ENCODE results near the gene PIEZO2. TPM values are rescaled to one million over a fixed set of nuclear protein-coding genes. Genes with fewer than 3 reads are reported as not detected.

The PIEZO2 gene
- total and polyA plus RNA-seq, 9 donors: 19.3 to 55.4 (median 35.3) TPM

DNA sequence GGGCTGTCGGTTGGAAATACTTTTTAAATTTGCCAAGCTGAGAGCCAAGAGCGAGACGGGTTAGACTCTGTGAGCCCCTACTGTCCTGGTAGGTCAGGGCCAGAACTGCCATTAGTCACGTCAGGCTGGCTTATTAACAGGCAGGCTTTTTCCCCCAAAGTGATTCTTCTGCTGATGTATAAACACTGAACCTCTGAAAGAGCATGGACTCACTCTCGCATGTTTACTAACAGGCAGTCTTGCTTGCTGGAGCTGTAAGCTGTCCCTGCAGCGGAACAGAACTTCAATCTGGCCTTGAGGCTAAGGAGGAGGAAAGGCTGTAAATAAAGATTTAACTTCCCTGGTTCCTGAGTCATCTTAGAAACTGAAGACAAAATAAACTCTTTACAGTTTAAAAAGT, 288.4 kb downstream of the PIEZO2 start:
- Histone ChIP-seq H3K9me3 (replicated peaks; ENCODE audit: control insufficient read depth, low read depth, low read length) (no peaks in the 10 kb centered on the region), H3K36me3 (ENCODE audit: control insufficient read depth, insufficient read depth, low read length) (no peaks in the 10 kb centered on the region), H3K27ac (ENCODE audit: low read length) (peak overlapping the region; percentile 32), H3K4me3 (ENCODE audit: low read length) (no peak overlapping the region), H3K4me1 (ENCODE audit: control insufficient read depth, insufficient read depth, low read length) (peaks cover 3% of the 10 kb centered on the region), H3K27me3 (ENCODE audit: control insufficient read depth, insufficient read depth, low read length) (no peaks in the 10 kb centered on the region)
- WGBS (ENCODE audit: insufficient coverage): 30% methylated on average over 3 of the region's 6 CpGs
- peak; percentile 61 for DNase-seq

DNA sequence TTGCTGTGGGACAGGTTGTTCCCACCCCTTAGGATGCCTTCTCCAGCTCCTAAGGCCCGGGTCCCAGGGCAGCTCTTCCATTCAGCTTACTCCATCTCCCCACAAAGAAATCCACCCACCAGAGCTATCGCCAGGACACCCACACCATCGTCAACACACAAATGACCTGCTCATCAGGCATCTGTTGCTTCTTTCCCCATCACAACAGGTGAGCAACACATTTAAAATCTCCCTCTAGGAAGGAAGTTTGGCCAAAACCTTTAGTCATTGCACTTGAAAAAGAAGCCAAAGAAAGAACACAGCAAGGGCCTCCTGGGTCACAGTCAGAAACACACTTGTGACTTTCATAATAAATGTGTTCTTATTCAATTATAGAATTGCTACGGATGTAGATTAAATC, 289.0 kb downstream of the PIEZO2 start:
- no peak for DNase-seq
- Histone ChIP-seq H3K4me3 (ENCODE audit: low read length) (no peak overlapping the region), H3K36me3 (ENCODE audit: control insufficient read depth, insufficient read depth, low read length) (no peaks in the 10 kb centered on the region), H3K4me1 (ENCODE audit: control insufficient read depth, insufficient read depth, low read length) (peaks cover 3% of the 10 kb centered on the region), H3K27ac (ENCODE audit: low read length) (no peak overlapping the region), H3K9me3 (replicated peaks; ENCODE audit: control insufficient read depth, low read depth, low read length) (no peaks in the 10 kb centered on the region), H3K27me3 (ENCODE audit: control insufficient read depth, insufficient read depth, low read length) (no peaks in the 10 kb centered on the region)
- 50% methylated on average over 3 of the region's 4 CpGs for WGBS (ENCODE audit: insufficient coverage)

DNA sequence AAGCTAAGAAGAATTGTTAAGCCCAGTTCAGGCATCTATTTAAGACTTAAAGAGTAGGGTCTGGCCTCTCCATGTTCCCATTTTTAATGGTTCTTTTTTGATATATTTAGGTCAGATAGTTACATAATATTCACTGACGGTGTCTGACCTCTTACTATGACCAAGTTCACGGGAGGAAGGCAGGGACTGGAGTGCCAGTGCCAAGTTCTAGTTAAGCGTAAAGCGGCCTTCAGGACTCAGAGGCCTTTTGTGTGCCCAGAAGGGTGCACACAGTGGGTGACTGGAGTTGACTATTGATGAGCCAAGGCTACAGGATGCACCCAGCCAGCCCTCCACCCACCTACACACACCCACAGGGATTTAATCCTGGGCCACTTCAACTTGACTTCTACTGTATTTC, 290.9 kb downstream of the PIEZO2 start:
- no peak for DNase-seq
- H3K4me3 ChIP-seq (ENCODE audit: low read length): no peak overlapping the region

GRCh38 chr18:10856132-10856531, 293.2 kb downstream of the PIEZO2 start:
- WGBS (ENCODE audit: insufficient coverage): no CpG with 5 or more reads among the region's 5 CpGs
- H3K36me3 ChIP-seq (ENCODE audit: control insufficient read depth, insufficient read depth, low read length): no peaks in the 10 kb centered on the region
- DNase-seq: no peak

More for the DNA sequence above, 290.9 kb downstream of the PIEZO2 start:
- H3K9me3 ChIP-seq (replicated peaks; ENCODE audit: control insufficient read depth, low read depth, low read length): no peaks in the 10 kb centered on the region
- no peaks in the 10 kb centered on the region for H3K36me3 ChIP-seq (ENCODE audit: control insufficient read depth, insufficient read depth, low read length)
- H3K4me1 ChIP-seq (ENCODE audit: control insufficient read depth, insufficient read depth, low read length): peaks cover 3% of the 10 kb centered on the region
- no CpG with 5 or more reads among the region's 4 CpGs for WGBS (ENCODE audit: insufficient coverage)
- no peaks in the 10 kb centered on the region for H3K27me3 ChIP-seq (ENCODE audit: control insufficient read depth, insufficient read depth, low read length)
- no peak overlapping the region for H3K27ac ChIP-seq (ENCODE audit: low read length)

DNA sequence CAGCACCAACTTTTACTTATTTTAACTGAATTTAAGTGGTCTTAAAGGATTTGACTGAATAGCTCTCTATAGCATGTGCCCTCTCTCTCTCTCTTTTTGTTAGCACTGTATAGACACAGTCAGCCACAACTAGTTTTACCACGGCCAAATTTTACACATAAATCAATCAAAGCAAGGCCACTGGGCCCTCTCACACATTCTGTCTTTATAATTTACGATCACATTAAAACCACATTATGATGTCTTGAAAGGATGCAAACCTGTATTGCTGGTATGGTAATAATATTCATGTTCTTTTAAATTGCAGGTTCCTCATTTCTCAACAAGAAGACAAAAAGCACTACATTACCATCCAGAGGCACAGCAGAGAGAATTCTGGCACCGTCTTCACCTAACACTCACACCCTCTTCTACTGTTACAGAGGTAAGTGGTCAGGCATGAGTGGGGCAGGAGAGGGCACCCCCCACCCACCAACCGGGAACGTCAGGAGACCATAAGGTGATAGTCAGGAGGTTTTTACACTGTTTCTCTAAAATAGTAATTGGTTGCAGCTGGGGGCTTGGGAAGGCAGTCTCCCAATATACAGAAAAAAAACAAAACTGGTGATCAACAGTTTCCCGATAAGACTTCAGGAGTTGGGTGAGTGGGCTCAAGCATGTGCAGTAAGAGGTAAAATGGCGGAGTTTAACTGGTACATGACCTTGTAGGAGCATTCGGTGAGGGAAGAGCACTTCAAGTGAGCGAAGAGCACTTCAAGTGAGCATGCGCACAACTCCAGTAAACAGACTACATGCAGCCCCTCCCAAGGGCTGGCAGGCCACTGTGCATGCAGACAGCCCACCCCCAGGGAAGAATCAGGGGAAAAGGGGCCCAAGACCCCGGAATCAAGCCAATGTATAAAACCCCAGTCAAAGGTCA, 296.7 kb downstream of the PIEZO2 start:
- 80% methylated on average over 1 of the region's 11 CpGs for WGBS (ENCODE audit: insufficient coverage)
- no peaks in the 10 kb centered on the region for H3K4me1 ChIP-seq (ENCODE audit: control insufficient read depth, insufficient read depth, low read length)
- H3K27me3 ChIP-seq (ENCODE audit: control insufficient read depth, insufficient read depth, low read length): no peaks in the 10 kb centered on the region
- peak overlapping the region; percentile 4 for H3K27ac ChIP-seq (ENCODE audit: low read length)
- DNase-seq: no peak
- H3K36me3 ChIP-seq (ENCODE audit: control insufficient read depth, insufficient read depth, low read length): no peaks in the 10 kb centered on the region
- H3K4me3 ChIP-seq (ENCODE audit: low read length): no peak overlapping the region
- H3K9me3 ChIP-seq (replicated peaks; ENCODE audit: control insufficient read depth, low read depth, low read length): no peaks in the 10 kb centered on the region

More at GRCh38 chr18:10856132-10856531, 293.2 kb downstream of the PIEZO2 start:
- Histone ChIP-seq H3K4me3 (ENCODE audit: low read length) (no peak overlapping the region), H3K27me3 (ENCODE audit: control insufficient read depth, insufficient read depth, low read length) (no peaks in the 10 kb centered on the region), H3K27ac (ENCODE audit: low read length) (no peak overlapping the region), H3K9me3 (replicated peaks; ENCODE audit: control insufficient read depth, low read depth, low read length) (no peaks in the 10 kb centered on the region), H3K4me1 (ENCODE audit: control insufficient read depth, insufficient read depth, low read length) (peaks cover 3% of the 10 kb centered on the region)

- H3K4me3 ChIP-seq (ENCODE audit: low read length): no peak overlapping the region
- H3K9me3 ChIP-seq (replicated peaks; ENCODE audit: control insufficient read depth, low read depth, low read length): no peaks in the 10 kb centered on the region
- DNase-seq: peak; percentile 86
- peak overlapping the region; percentile 4 for H3K27ac ChIP-seq (ENCODE audit: low read length)
- no peaks in the 10 kb centered on the region for H3K27me3 ChIP-seq (ENCODE audit: control insufficient read depth, insufficient read depth, low read length)
- no peaks in the 10 kb centered on the region for H3K4me1 ChIP-seq (ENCODE audit: control insufficient read depth, insufficient read depth, low read length)
- no peaks in the 10 kb centered on the region for H3K36me3 ChIP-seq (ENCODE audit: control insufficient read depth, insufficient read depth, low read length)
- no CpG with 5 or more reads among the region's 3 CpGs for WGBS (ENCODE audit: insufficient coverage)
Measured at GRCh38 chr18:10851824-10852319, 297.5 kb downstream of the PIEZO2 start.

DNA sequence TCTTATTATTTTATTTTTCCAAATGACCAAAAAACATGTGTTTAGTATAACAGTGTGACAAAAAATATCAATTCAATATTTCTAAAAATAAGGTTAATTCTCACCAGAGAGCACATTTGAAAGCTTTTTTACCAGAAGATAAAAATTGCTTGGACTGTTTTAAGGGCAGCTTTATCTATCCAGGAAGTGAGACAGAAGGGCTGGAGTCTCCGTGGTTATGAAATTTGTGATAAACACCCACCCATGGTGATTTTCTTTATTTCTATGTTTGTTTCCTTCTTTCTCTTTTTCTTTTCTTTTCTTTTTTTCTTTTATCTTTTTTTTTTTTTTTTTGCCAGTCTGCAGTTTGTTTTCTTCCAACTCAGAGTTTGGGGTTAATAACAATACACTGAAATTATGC, 298.5 kb downstream of the PIEZO2 start:
- no peak overlapping the region for H3K27ac ChIP-seq (ENCODE audit: low read length)
- H3K36me3 ChIP-seq (ENCODE audit: control insufficient read depth, insufficient read depth, low read length): no peaks in the 10 kb centered on the region
- DNase-seq: no peak
- H3K4me1 ChIP-seq (ENCODE audit: control insufficient read depth, insufficient read depth, low read length): no peaks in the 10 kb centered on the region
- no peak overlapping the region for H3K4me3 ChIP-seq (ENCODE audit: low read length)
- no CpG with 5 or more reads among the region's 1 CpG for WGBS (ENCODE audit: insufficient coverage)
- no peaks in the 10 kb centered on the region for H3K27me3 ChIP-seq (ENCODE audit: control insufficient read depth, insufficient read depth, low read length)
- H3K9me3 ChIP-seq (replicated peaks; ENCODE audit: control insufficient read depth, low read depth, low read length): no peaks in the 10 kb centered on the region

- H3K9me3 ChIP-seq (replicated peaks; ENCODE audit: control insufficient read depth, low read depth, low read length): no peaks in the 10 kb centered on the region
- H3K4me3 ChIP-seq (ENCODE audit: low read length): no peak overlapping the region
- no peaks in the 10 kb centered on the region for H3K36me3 ChIP-seq (ENCODE audit: control insufficient read depth, insufficient read depth, low read length)
- no peak overlapping the region for H3K27ac ChIP-seq (ENCODE audit: low read length)
- DNase-seq: no peak
- H3K4me1 ChIP-seq (ENCODE audit: control insufficient read depth, insufficient read depth, low read length): no peaks in the 10 kb centered on the region
- no peaks in the 10 kb centered on the region for H3K27me3 ChIP-seq (ENCODE audit: control insufficient read depth, insufficient read depth, low read length)
- 79% methylated on average over 2 of the region's 7 CpGs for WGBS (ENCODE audit: insufficient coverage)
Measured at GRCh38 chr18:10850216-10850615, 299.2 kb downstream of the PIEZO2 start.

- Histone ChIP-seq H3K27ac (ENCODE audit: low read length) (no peak overlapping the region), H3K36me3 (ENCODE audit: control insufficient read depth, insufficient read depth, low read length) (peaks cover 2% of the 10 kb centered on the region), H3K9me3 (replicated peaks; ENCODE audit: control insufficient read depth, low read depth, low read length) (no peaks in the 10 kb centered on the region), H3K4me3 (ENCODE audit: low read length) (no peak overlapping the region), H3K27me3 (ENCODE audit: control insufficient read depth, insufficient read depth, low read length) (no peaks in the 10 kb centered on the region), H3K4me1 (ENCODE audit: control insufficient read depth, insufficient read depth, low read length) (no peaks in the 10 kb centered on the region)
- DNase-seq: no peak
- WGBS (ENCODE audit: insufficient coverage): no CpG with 5 or more reads among the region's 6 CpGs
Measured at GRCh38 chr18:10847907-10848306, 301.5 kb downstream of the PIEZO2 start.

- whole genome bisulfite sequencing (ENCODE audit: insufficient coverage): 98% methylated on average over 5 of the region's 8 CpGs
- no peaks in the 10 kb centered on the region for H3K4me1 ChIP-seq (ENCODE audit: control insufficient read depth, insufficient read depth, low read length)
- H3K27me3 ChIP-seq (ENCODE audit: control insufficient read depth, insufficient read depth, low read length): no peaks in the 10 kb centered on the region
- no peaks in the 10 kb centered on the region for H3K9me3 ChIP-seq (replicated peaks; ENCODE audit: control insufficient read depth, low read depth, low read length)
- peaks cover 2% of the 10 kb centered on the region for H3K36me3 ChIP-seq (ENCODE audit: control insufficient read depth, insufficient read depth, low read length)
- H3K27ac ChIP-seq (ENCODE audit: low read length): no peak overlapping the region
- DNase-seq: no peak
- H3K4me3 ChIP-seq (ENCODE audit: low read length): no peak overlapping the region
Measured at GRCh38 chr18:10847408-10847790, 302.0 kb downstream of the PIEZO2 start.

Measured in muscle of leg (tissue), 11 donors.